Cortex of kidney (tissue), 1 donor: ENCODE data around the gene BRD3OS.

ENCODE experiments used
- DNase-seq: peaks from one replicate; lab custom pipeline; 2025; lab: John Stamatoyannopoulos, UW

The BRD3OS gene

GRCh38 chr9:134004881-134005280, 20.4 kb upstream of the BRD3OS start:
- no peak for DNase-seq

DNA sequence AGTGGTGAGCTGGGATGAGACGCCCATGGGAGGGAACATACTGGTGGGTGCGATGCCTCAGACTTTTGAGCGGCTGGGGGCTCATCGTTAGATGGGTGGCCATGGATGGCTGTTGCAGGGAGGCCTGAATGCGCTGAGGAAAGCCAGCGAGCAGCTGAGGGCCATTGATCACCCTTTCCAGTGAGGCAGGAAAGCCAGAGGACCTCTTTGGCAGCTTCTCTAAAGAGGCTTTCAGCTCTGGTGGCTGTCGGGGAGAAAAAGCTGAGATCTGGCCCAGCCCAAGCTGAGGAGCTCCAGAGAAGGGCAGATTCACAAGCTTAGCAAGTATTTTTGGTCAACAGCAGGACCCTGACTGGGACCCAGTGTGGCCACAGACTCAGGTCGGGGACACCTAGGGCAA, 19.9 kb upstream of the BRD3OS start:
- no peak for DNase-seq

DNA sequence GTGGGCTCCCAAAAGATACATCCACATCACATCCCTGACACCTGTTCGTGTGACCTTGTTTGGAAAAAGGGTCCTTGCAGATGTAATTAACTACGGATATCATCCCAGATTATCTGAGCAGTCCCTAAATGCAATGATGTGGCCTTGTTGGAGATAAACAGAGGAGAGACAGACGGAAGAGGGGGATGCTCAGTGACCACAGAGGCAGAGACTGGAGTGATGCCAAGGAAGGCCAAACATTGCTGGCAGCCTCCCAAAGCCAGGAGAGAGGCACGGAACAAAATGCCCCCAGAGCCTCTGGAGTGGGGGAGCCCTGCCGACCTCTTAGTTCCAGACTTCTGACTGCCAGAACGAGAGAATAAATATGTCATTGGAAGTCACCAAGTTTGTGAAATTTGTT, 18.1 kb upstream of the BRD3OS start:
- no peak for DNase-seq

DNA sequence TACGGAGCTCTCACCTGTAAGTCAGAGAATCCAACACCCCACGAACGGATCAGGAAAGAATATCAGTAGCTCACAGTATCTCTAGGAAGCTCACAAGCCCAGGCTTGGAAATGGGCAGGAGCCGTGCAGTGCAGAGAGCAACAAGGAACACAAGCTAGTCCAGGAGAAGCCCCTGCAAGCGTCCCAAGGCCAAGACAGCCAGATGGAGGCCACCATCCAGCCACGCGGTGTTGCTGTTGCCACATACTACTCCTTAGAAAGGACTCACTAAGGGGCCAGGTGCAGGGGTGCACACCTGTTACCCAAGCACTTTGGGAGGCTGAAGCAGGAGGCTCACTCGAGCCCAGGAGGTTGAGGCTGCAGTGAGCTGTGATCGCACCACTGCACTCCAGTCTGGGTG, 17.7 kb upstream of the BRD3OS start:
- DNase-seq = no peak

GRCh38 chr9:134010310-134011173, 14.7 kb upstream of the BRD3OS start:
- DNase-seq = no peak

- DNase-seq = no peak
Measured at GRCh38 chr9:134011401-134011800, 13.9 kb upstream of the BRD3OS start.

DNA sequence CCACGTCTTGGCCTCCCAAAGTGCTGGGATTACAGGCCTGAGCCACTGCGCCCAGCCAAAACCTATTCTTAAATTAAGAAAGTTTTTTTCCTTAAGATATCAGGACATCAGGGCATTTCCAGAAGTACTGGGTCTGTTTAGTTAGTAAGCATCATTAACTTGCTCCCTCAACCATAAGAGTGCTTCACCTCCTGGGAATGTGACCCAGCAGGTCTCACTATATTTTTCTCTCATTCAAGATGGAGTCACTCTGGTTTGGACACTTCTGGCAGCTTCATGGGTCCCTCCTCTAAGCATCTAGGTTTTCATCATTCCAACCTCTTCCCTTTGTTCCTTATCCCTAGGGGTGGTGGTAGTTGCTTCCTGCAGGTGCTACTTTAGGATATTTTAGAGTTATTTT, 10.3 kb upstream of the BRD3OS start:
- DNase-seq = no peak

DNA sequence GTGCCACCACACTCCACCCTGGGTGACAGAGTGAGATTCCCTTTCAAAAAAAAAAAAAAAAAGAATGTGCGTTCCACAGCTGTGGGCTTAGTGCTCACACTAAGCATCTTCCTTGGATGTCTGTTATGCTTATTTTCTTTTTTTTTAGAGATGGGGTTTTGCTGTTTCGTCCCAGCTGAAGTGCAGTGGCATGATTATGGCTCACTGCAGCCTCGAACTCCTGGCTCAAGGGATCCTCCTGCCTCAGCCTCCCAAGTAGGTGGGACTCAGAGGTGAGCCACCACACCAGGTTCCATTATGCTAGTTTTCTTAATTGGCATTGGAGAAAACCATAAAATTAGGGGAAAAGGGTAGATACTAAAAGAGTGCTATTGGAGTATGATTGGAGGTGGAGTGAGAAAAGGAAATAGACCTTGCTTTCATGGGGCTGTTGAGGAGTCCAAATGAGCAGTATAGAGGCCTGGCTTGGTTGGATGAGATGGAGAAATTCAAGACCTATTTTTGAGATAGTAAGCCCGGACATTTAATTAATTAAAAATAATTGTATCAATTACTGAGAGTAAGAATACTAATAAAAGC, 978 bp upstream of the BRD3OS start:
- no peak for DNase-seq

DNA sequence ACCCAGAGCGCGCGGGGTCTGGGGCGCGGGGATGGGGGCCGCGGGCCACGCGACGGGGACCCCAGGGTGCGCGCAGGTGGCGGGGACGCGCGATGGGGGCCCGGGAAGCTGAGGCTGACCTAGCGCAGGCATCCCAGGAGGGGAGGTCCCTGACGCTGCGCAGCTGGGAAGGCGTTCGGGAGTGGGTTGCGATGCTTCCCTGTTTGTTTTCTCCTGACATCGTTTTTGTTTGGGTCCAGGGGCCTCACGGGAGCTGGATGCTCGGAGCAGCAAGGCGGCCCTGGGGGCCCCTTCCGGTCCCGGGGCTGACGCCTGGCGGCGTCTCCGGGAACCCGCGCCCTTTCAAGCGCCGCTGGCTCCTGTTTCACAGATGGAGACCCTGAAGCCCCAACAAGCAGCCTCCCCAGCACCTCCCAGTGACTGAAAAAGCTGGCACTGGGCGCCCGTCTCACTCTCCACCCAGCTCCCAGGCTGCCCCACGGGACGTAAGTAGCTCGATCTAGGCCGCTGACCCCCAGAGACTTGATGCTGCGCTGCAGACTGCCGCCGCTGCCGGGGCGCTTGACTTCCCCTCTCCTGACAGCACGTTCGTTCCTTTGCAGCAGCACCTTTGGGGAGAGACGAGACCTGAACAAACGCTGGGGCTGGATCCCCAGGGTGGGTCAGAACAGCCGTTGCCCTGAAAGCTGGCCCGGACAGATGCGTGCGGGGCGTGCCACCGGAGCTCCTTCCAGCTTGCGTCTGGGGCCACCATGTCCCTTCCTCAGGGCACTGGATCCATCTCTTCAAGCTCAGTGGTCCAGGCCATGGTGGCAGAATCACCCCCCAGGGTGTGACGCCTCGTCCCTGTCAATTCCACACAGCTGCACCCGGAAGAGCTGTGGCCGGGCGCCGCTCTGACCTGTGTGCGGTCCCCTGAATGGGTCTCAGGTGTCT, 593 bp downstream of the BRD3OS start:
- DNase-seq = no peak

DNA sequence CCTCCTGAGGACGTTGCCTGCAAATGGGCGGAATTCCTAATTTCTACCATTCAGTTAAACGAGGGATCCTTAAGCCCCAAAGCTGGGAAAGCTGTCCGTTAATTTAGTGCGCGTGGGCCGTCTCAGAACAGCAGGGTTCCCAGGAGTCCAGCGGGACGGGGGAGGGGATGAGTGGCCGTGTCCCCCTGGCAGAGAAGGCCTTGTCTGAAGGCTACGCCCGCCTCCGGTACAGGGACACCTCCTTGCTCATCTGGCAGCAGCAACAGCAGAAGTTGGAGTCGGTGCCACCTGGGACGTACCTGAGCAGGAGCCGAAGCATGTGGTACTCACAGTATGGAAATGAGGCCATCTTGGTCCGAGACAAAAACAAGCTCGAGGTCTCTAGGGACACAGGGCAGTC, 1.3 kb downstream of the BRD3OS start:
- DNase-seq = no peak

- DNase-seq = no peak
Measured at GRCh38 chr9:134026981-134027380, 1.7 kb downstream of the BRD3OS start.

- no peak for DNase-seq
Measured at GRCh38 chr9:134027561-134027960, 2.3 kb downstream of the BRD3OS start.

GRCh38 chr9:134028076-134028475, 2.8 kb downstream of the BRD3OS start:
- DNase-seq = no peak

GRCh38 chr9:134028575-134029247, 3.4 kb downstream of the BRD3OS start:
- no peak for DNase-seq

GRCh38 chr9:134029248-134030226, 4.3 kb downstream of the BRD3OS start:
- no peak for DNase-seq

DNA sequence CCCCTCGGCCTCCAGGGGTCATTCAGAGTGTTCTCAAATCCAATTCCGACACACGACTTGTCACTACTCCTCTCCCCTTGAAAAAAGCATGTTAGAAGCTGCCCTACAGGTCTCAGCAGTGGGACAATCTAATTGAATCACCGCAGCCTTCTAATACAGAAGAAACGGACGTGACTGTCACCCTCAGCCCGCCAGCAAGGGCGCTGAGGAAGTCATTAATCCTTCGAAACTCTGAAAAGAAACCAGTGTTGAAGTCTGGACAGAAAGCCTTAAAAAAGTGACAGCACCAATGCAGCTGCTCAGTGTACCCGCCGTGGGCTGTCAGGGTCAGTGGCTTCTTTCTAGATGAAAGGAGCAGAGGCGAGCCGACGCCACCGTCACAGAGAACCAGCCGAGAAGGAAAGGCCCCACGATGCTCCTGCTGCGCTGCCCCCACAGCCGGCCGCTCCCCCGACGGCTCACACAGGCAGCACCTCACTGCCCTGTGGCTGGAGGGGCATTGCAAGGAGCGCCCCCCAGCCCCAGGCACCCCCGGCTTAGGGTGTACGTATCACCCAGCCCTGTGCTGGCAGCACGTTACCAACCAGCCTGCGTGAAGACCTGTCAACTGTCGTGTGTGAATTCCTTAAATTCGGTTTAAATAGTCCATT, 5.7 kb downstream of the BRD3OS start:
- no peak for DNase-seq

- DNase-seq = no peak
Measured at GRCh38 chr9:134031783-134032182, 6.5 kb downstream of the BRD3OS start.

DNA sequence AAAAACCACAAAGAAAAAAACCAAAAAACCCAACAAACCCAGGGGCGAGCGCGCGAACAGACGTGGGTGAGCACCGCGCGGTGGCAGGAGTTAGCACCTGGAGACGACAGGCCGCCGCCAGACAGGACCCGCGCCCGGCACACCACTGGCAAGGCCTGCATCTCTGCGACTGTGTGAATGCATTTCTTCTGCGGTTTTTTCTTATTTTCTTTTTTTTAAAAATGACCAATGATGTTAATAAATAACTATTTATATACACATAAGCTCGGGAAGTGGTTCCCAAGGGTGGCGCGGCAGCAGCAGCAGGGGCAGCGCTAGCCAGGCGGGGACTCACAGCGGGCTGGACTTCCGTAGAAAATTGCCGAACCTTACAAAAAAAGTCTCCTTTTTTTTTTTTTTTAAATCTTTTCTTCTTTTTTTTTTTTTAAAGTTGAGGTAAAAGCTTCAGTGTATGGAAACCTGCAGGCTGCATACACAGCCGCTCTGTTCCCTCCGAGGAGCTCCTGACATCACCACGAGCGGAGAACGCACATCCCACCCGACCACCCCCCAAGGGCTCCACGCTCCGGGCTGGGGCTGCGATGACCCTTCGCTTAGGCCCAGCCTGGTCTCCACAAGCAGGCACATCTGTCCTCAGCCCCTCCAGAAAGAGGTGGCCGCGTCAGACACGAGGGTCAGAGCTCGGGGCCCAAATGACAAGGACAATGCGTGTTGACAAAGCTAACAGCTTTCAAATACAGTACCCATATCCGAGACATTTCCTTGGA, 7.4 kb downstream of the BRD3OS start:
- DNase-seq = no peak

DNA sequence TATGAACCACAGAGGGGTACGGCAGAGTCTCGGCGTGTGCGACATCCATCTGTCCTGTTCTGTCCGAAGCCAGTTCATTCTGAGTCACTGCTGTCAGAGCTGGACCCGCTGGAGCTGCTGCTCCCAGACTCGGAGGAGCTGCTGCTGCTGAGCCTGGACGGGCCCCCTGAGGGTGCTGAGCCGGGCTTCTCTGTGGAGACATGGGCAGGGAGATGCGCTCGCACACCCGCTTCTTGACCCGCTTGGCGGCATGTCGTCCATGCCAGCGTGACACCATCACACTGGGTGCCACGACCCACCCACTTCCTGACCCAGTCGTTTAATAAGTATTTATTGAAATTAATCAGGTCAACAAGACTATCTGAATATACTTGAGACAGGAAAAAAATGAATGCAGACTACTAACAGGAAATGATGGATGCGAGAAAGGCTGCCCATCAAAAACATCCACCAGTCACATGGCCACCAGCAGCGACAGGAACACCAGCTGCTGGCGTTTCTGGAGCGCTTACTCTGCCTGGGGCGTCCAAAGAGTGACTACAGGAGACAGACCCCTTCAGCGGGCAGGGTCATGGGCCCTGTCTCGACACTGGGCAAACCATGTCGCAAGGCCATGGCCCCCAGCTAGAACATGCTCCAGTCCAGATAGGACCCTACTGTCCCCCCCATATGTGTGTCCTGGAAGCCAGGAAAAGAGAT, 8.4 kb downstream of the BRD3OS start:
- DNase-seq = no peak
